HG02981 (cell line): ENCODE data around the gene HNRNPA0.
"Not testable (repeated sequence)": the region's sequence is repeated elsewhere in the genome, so short reads cannot be mapped to it uniquely, and the experiment has no call there.

Source experiments
- ATAC-seq: cut with Tn5 transposase; IDR thresholded peaks from one replicate; pipeline ENCODE4 v1.9.1; 2021; ENCODE audit warnings: mild to moderate bottlenecking, moderate library complexity; ENCODE audit not compliant: unreplicated experiment

The HNRNPA0 gene

GRCh38 chr5:137754188-137754960, at the start of gene HNRNPA0:
TSS of gene HNRNPA0 (minus strand) at chr5:137754363. CDS start at chr5:137754066, 297 bp downstream.
- ATAC-seq: peak; percentile 75

GRCh38 chr5:137802282-137803210, 48.4 kb upstream of the HNRNPA0 start:
- ATAC-seq: no peak

GRCh38 chr5:137800700-137801411, 46.7 kb upstream of the HNRNPA0 start:
- ATAC-seq: no peak

GRCh38 chr5:137796279-137796678, 42.1 kb upstream of the HNRNPA0 start:
- no peak for ATAC-seq

GRCh38 chr5:137794863-137795262, 40.7 kb upstream of the HNRNPA0 start:
- no peak for ATAC-seq

GRCh38 chr5:137792303-137792702, 38.1 kb upstream of the HNRNPA0 start:
- peak; percentile 51 for ATAC-seq

- no peak for ATAC-seq
Measured at GRCh38 chr5:137791799-137792198, 37.6 kb upstream of the HNRNPA0 start.

- no peak for ATAC-seq
Measured at GRCh38 chr5:137791387-137791786, 37.2 kb upstream of the HNRNPA0 start.

GRCh38 chr5:137788560-137788959, 34.4 kb upstream of the HNRNPA0 start:
- not testable (repeated sequence) for ATAC-seq

- no peak for ATAC-seq
Measured at GRCh38 chr5:137782984-137783536, 28.9 kb upstream of the HNRNPA0 start.

- ATAC-seq: no peak
Measured at GRCh38 chr5:137782055-137782454, 27.9 kb upstream of the HNRNPA0 start.

- ATAC-seq: no peak
Measured at GRCh38 chr5:137778772-137779564, 24.8 kb upstream of the HNRNPA0 start.

GRCh38 chr5:137767937-137768336, 13.8 kb upstream of the HNRNPA0 start:
- ATAC-seq: not testable (repeated sequence)

- ATAC-seq: no peak
Measured at GRCh38 chr5:137761566-137761965, 7.4 kb upstream of the HNRNPA0 start.

- ATAC-seq: no peak
Measured at GRCh38 chr5:137760719-137761516, 6.8 kb upstream of the HNRNPA0 start.

GRCh38 chr5:137760294-137760693, 6.1 kb upstream of the HNRNPA0 start:
- ATAC-seq: no peak

- peak; percentile 32 for ATAC-seq
Measured at GRCh38 chr5:137758715-137759306, 4.6 kb upstream of the HNRNPA0 start.

- ATAC-seq: no peak
Measured at GRCh38 chr5:137758121-137758520, 4.0 kb upstream of the HNRNPA0 start.

GRCh38 chr5:137757634-137758033, 3.5 kb upstream of the HNRNPA0 start:
- ATAC-seq: no peak
